GM12878 (cell line): Measurements from ENCODE around the gene UFD1. TPM values are rescaled to one million over a fixed set of nuclear protein-coding genes. Genes with fewer than 3 reads are reported as not detected.

Source experiments
- ATAC-seq: fragments of 200-7000 bp; cut with Tn5 transposase; 3 replicates; pipeline ENCODE4 v1.9.1; 2020; ENCODE audit warnings: mild to moderate bottlenecking, moderate library complexity
- BruUV-seq: library from RNA; stranded (reverse); fragments of 400-500 nt; replicated peaks from 2 replicates; lab custom pipeline; 2021; lab: Mats Ljungman, UMichigan
- CTCF ChIA-PET: fragments of 300-600 bp; sonication (Branson Sonifier 250); formaldehyde crosslinking; extraction: SDS; loops from one replicate; lab custom pipeline; 2021; ENCODE audit warnings: inconsistent platforms; lab: Yijun Ruan, JAX
- POLR2A ChIA-PET: fragments of 350-600 bp; formaldehyde crosslinking; extraction: SDS; loops from one replicate; lab custom pipeline; 2021; ENCODE audit warnings: inconsistent platforms; lab: Charles Lee
- RAD21 ChIA-PET: fragments of 300-600 bp; sonication (Branson Sonifier 250); formaldehyde crosslinking; loops from one replicate; lab custom pipeline; 2023; ENCODE audit warnings: antibody characterized with exemption; ENCODE audit not compliant: unreplicated experiment; lab: Charles Lee
- SMC1A ChIA-PET: fragments of 300-600 bp; sonication (Branson Sonifier 250); formaldehyde crosslinking; loops from one replicate; lab custom pipeline; 2023; ENCODE audit not compliant: unreplicated experiment, uncharacterized antibody; lab: Charles Lee
- DNase-seq: peaks from one replicate; pipeline ENCODE4 v3.0.0-alpha.2; 2011; ENCODE audit warnings: low read depth, low spot score
- FAIRE-seq: peaks from 3 replicates; lab custom pipeline; 2011; peaks lifted over from hg19 to GRCh38; lab: Jason Lieb, UNC
- H2AFZ ChIP-seq: 2 replicates; pipeline ENCODE4 v1.6.0; 2011; ENCODE audit warnings: low read depth, low read length, control low read depth; ENCODE audit not compliant: control insufficient read depth
- H3K27ac ChIP-seq: 2 replicates; pipeline ENCODE4 v1.5.1; 2011; ENCODE audit warnings: control low read depth; ENCODE audit not compliant: control insufficient read depth, insufficient read depth
- H3K27me3 ChIP-seq, 2 experiments: replicated peaks in 1 of 2; 2 replicates each; pipeline versions ENCODE4 v1.6.0 to v1.6.1; 2011; ENCODE audit warnings: low read length in 1 of 2; ENCODE audit not compliant: control insufficient read depth in 2 of 2, insufficient read depth in 2 of 2
- H3K36me3 ChIP-seq, 2 experiments: 2 replicates each; pipeline ENCODE4 v1.5.1; 2011; ENCODE audit warnings: low read length in 1 of 2; ENCODE audit not compliant: control insufficient read depth in 2 of 2, insufficient read depth in 2 of 2
- H3K4me1 ChIP-seq: 2 replicates; pipeline ENCODE4 v1.6.1; 2011; ENCODE audit warnings: mild to moderate bottlenecking, low read length, moderate library complexity, mixed read lengths; ENCODE audit not compliant: control insufficient read depth, insufficient read depth
- H3K4me2 ChIP-seq: 2 replicates; pipeline ENCODE4 v1.6.0; 2011; ENCODE audit warnings: control low read depth; ENCODE audit not compliant: control insufficient read depth, insufficient read depth
- H3K4me3 ChIP-seq: fragments of 200-600 bp; sonication (generic); 2 replicates; pipeline ENCODE4 v1.5.1; 2016
- H3K79me2 ChIP-seq: 2 replicates; pipeline ENCODE4 v1.6.0; 2011; ENCODE audit warnings: low read length; ENCODE audit not compliant: control insufficient read depth, insufficient read depth
- H3K9ac ChIP-seq: 2 replicates; pipeline ENCODE4 v1.8.0; 2011; ENCODE audit warnings: low read length, control low read depth, mixed read lengths; ENCODE audit not compliant: control insufficient read depth, insufficient read depth
- H3K9me3 ChIP-seq: replicated peaks from 3 replicates; pipeline ENCODE4 v1.5.1; 2011; ENCODE audit warnings: mild to moderate bottlenecking, low read length; ENCODE audit not compliant: control insufficient read depth, insufficient read depth
- H4K20me1 ChIP-seq: 2 replicates; pipeline ENCODE4 v1.6.0; 2011; ENCODE audit not compliant: control insufficient read depth, insufficient read depth
- CEBPB ChIP-seq, 2 experiments: fragments of 150-350 bp in 1 of 2; IDR thresholded peaks; 2 replicates each; pipeline ENCODE4 v1.6.1; 2012 to 2014; ENCODE audit warnings: low read depth in 2 of 2, low read length in 2 of 2, borderline replicate concordance in 1 of 2, inconsistent platforms in 1 of 2
- CEBPZ ChIP-seq: fragments of 150-350 bp; IDR thresholded peaks from 2 replicates; pipeline ENCODE4 v1.6.1; 2016; ENCODE audit warnings: low read depth, low read length
- ETV6 ChIP-seq, 2 experiments: fragments of 450-650 bp in 1 of 2; IDR thresholded peaks in 1 of 2; conservative IDR thresholded peaks in 1 of 2; 2 replicates each; pipeline ENCODE4 v1.6.1; 2014; ENCODE audit warnings: antibody characterized with exemption in 1 of 2, borderline replicate concordance in 1 of 2, low read depth in 1 of 2, mild to moderate bottlenecking in 1 of 2, moderate library complexity in 1 of 2
- FOS ChIP-seq: IDR thresholded peaks from 3 replicates; pipeline ENCODE4 v1.6.1; 2011; ENCODE audit warnings: borderline replicate concordance; ENCODE audit not compliant: insufficient read length; ENCODE audit errors: extremely low read depth
- GATAD2B ChIP-seq: fragments of 450-650 bp; conservative IDR thresholded peaks from 2 replicates; pipeline ENCODE4 v1.6.1; 2017; ENCODE audit warnings: low read depth, mild to moderate bottlenecking, moderate library complexity
- HCFC1 ChIP-seq: fragments of 150-350 bp; IDR thresholded peaks from 2 replicates; pipeline ENCODE4 v1.6.1; 2014; ENCODE audit warnings: low read length
- JUND ChIP-seq: IDR thresholded peaks from 2 replicates; pipeline ENCODE4 v1.6.1; 2012; ENCODE audit warnings: low read depth, mild to moderate bottlenecking, low read length, improper control_type of control experiment, moderate library complexity
- ZNF207 ChIP-seq: fragments of 450-650 bp; IDR thresholded peaks from 2 replicates; pipeline ENCODE4 v1.6.1; 2014; ENCODE audit warnings: antibody characterized with exemption, mild to moderate bottlenecking, borderline replicate concordance
- WGBS: methylation state at CpG from one replicate; pipeline ENCODE4 v1.1.6; 2016; ENCODE audit warnings: low lambda C conversion rate; ENCODE audit not compliant: insufficient replicate concordance, insufficient coverage; ENCODE audit errors: missing lambda C conversion rate; 5-methylcytosine and 5-hydroxymethylcytosine counted together
- in situ Hi-C: fragments of 300-500 bp; cut with MboI; formaldehyde crosslinking; loops from 9 replicates; pipeline ENCODE4 v1.14.3; 2018; ENCODE audit warnings: mixed read lengths
- intact Hi-C: fragments of 100-400 bp; cut with micrococcal nuclease; formaldehyde crosslinking; loops from one replicate; pipeline ENCODE4 v1.14.2; 2022; ENCODE audit not compliant: unreplicated experiment
- polyA plus RNA-seq, 11 experiments: library from polyadenylated mRNA; depleted of rRNA in 4 of 11; unstranded in 6 of 11; stranded (reverse) in 5 of 11; fragments of >200 nt; fragmentation: Nextera tagmentation in 4 of 11; fragmentation: Illumina TruSeq in 1 of 11; extraction: Ambion mirVana in 4 of 11; extraction: Trizol in 1 of 11; gene quantifications; 1 replicate in 1 of 11; 2 replicates in 10 of 11; pipeline versions ENCODE4 v1.2.1 to v1.2.3, GENCODE V29; 2011 to 2016; ENCODE audit warnings: inconsistent platforms in 2 of 11, missing spikeins in 2 of 11, low read depth in 1 of 11
- total RNA-seq, 4 experiments: library from RNA; depleted of rRNA in 3 of 4; stranded (reverse); fragments of >200 nt in 3 of 4; fragmentation: Illumina TruSeq in 1 of 4; extraction: Trizol in 1 of 4; gene quantifications; 2 replicates each; pipeline versions ENCODE4 v1.2.1 to v1.2.3, GENCODE V29; 2013 to 2021

The UFD1 gene
- total and polyA plus RNA-seq, 10 of the 15 experiments (the other 5 are each of a cell fraction or from before 2014, with no cell fraction given), result 67.2 to 143 (median 117) TPM

- H3K4me3 ChIP-seq, result peak overlapping the region; percentile 97
- under 1% methylated on average over 31 of the region's 31 CpGs for WGBS
- in situ Hi-C loops (no loop called here), intact Hi-C loops (loop anchor here (2.0 to 10.0 kb wide), 3 partner anchors 29 to 183 kb away; partner anchors contain the start of gene CLTCL1)
- peak overlapping the region; percentile 97 for H3K27ac ChIP-seq
- no peak for DNase-seq
- TSS peak; percentile 61 for BruUV-seq
- H3K4me2 ChIP-seq, result peak overlapping the region; percentile 79
- no peak for ATAC-seq
- no peaks in the 10 kb centered on the region for H3K27me3 ChIP-seq
- peaks cover 9 to 14% of the 10 kb centered on the region in 2 experiments; a peak in 2 of 4 replicates for H3K36me3 ChIP-seq
- RAD21 ChIA-PET, result interaction anchor here (0.8 to 3.6 kb wide), 7 partner anchors 27 to 334 kb away, joined by 3 to 25 read pairs (median 12); partner anchors contain the start of genes ESS2, HIRA, MRPL40 and SLC25A1
- H2AFZ ChIP-seq, result peak overlapping the region; percentile 97
- no peak for FAIRE-seq
- H3K79me2 ChIP-seq, result peaks cover 39% of the 10 kb centered on the region
- H4K20me1 ChIP-seq, result no peaks in the 10 kb centered on the region; the same call in 1 of the 2 replicates
- TF ChIP-seq CEBPB (IDR thresholded peaks at IDR 0.05; ENCODE audit: borderline replicate concordance in 1 of 2, low read depth in 2 of 2, low read length in 2 of 2), result no peak
- TF ChIP-seq GATAD2B, result no peak
- TF ChIP-seq JUND, result no peak
- no peak for TF ChIP-seq ZNF207
- TF ChIP-seq HCFC1, result no peak
- no peak for TF ChIP-seq FOS
- no peak for TF ChIP-seq ETV6 (conservative IDR thresholded peaks at IDR 0.05 in 1 of 2, IDR thresholded peaks at IDR 0.05 in 1 of 2; ENCODE audit: borderline replicate concordance in 1 of 2, low read depth in 1 of 2)
- TF ChIP-seq CEBPZ, result no peak
- POLR2A ChIA-PET, result interaction anchor here (0.8 to 1.4 kb wide), 4 partner anchors 46 to 378 kb away, joined by 3 read pairs; partner anchors contain the start of gene HIRA
- peak overlapping the region; percentile 80 for H3K9ac ChIP-seq
- no peaks in the 10 kb centered on the region for H3K4me1 ChIP-seq
- CTCF ChIA-PET, result interaction anchor here (0.7 to 3.2 kb wide), 23 partner anchors 12 to 363 kb away, joined by 3 to 36 read pairs (median 3); partner anchors contain the start of genes ESS2 and SLC25A1
- no peaks in the 10 kb centered on the region for H3K9me3 ChIP-seq
- SMC1A ChIA-PET, result interaction anchor here (0.6 to 3.8 kb wide), 13 partner anchors 13 to 299 kb away, joined by 3 to 19 read pairs (median 4); partner anchors contain the start of genes HIRA, MRPL40 and SLC25A1
Measured at GRCh38 chr22:19478045-19478900, 720 bp downstream of the UFD1 start.
